GM12872 (cell line): ENCODE results near the gene LRRC75A.

Experiments
- CTCF ChIP-seq: IDR thresholded peaks from 3 replicates; pipeline ENCODE4 v1.5.1; 2011; ENCODE audit warnings: low read depth, mild to moderate bottlenecking, low read length, moderate library complexity; ENCODE audit not compliant: insufficient read depth

Gene LRRC75A

GRCh38 chr17:16433514-16433913 is 58.5 kb downstream of the LRRC75A start:
- no peak for TF ChIP-seq CTCF

GRCh38 chr17:16432017-16432416 is 60.0 kb downstream of the LRRC75A start:
- TF ChIP-seq CTCF = no peak

GRCh38 chr17:16430650-16431049 is 61.3 kb downstream of the LRRC75A start:
- no peak for TF ChIP-seq CTCF

- no peak for TF ChIP-seq CTCF
Observed at GRCh38 chr17:16429083-16429482, 62.9 kb downstream of the LRRC75A start.

- peak; percentile 76 for TF ChIP-seq CTCF
Observed at GRCh38 chr17:16428098-16428882, 63.7 kb downstream of the LRRC75A start.

- TF ChIP-seq CTCF = no peak
Observed at GRCh38 chr17:16427020-16427419, 65.0 kb downstream of the LRRC75A start.

GRCh38 chr17:16425698-16426659 is 66.0 kb downstream of the LRRC75A start:
- TF ChIP-seq CTCF = no peak
